ENCODE results near the gene ISLR2.
"Not testable (repeated sequence)": the region's sequence is repeated elsewhere in the genome, so short reads cannot be mapped to it uniquely, and the experiment has no call there.

The ISLR2 gene

DNA sequence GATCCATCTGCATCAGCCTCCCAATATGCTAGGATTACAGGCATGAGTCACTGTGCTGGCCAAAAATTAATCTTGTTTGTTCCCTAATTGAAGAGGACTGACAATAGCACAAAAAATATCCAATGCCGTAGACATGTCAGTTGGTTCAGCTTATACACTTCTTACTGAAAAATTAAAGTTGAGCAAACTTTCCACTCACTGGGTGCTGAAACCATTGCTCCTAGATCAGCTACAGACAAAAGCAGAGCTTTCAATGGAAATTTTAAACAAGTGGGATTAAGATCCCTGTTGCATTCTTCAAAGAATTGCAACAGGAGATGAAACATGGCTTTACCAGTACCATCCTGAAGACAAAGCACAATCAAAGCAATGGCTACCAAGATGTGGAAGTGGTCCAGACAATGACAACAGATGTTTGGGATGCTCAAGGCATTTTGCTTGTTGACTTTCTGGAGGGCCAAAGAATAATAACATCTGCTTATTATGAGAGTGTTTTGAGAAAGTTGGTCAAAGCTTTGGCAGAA is 16.0 kb downstream of the ISLR2 start:
- no peaks in the 10 kb centered on the region for H3K27me3 ChIP-seq (ENCODE audit: control insufficient read depth, insufficient read depth, low read length)
- H3K9ac ChIP-seq (ENCODE audit: low read length), result no peak overlapping the region
- no peak overlapping the region for H3K4me3 ChIP-seq (ENCODE audit: low read length)
- H3K9me3 ChIP-seq (ENCODE audit: control insufficient read depth, low read length), result no peaks in the 10 kb centered on the region
- H3K4me1 ChIP-seq (ENCODE audit: control insufficient read depth, insufficient read depth, low read length), result no peaks in the 10 kb centered on the region
- H3K36me3 ChIP-seq (ENCODE audit: control insufficient read depth, insufficient read depth, low read length), result no peaks in the 10 kb centered on the region

DNA sequence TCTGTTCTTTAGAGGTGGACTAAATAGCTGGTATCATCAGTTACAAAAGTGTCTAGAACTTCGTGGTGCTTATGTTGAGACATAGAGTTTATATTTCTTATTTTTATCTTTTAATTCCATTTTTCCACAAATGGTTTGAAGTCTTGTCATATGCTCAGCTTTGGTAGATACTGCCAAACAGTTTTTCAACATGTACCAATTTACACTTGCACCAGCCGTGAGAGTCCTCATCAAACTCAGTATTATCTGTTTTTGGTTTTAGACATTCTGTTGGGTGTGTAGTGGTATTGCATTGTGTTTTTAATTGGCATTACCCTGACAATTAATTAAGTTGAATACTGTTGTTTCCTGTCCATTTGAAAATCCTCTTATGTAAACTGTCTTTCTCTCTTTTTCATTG is 16.7 kb downstream of the ISLR2 start:
- no peaks in the 10 kb centered on the region for H3K36me3 ChIP-seq (ENCODE audit: control insufficient read depth, insufficient read depth, low read length)
- H3K9ac ChIP-seq (ENCODE audit: low read length), result no peak overlapping the region
- no peaks in the 10 kb centered on the region for H3K4me1 ChIP-seq (ENCODE audit: control insufficient read depth, insufficient read depth, low read length)
- H3K27me3 ChIP-seq (ENCODE audit: control insufficient read depth, insufficient read depth, low read length), result no peaks in the 10 kb centered on the region
- H3K4me3 ChIP-seq (ENCODE audit: low read length), result no peak overlapping the region
- no peaks in the 10 kb centered on the region for H3K9me3 ChIP-seq (ENCODE audit: control insufficient read depth, low read length)

GRCh38 chr15:74155766-74156417 is 25.5 kb downstream of the ISLR2 start:
- no peak overlapping the region for H3K9ac ChIP-seq (ENCODE audit: low read length)
- peaks cover 7% of the 10 kb centered on the region for H3K4me1 ChIP-seq (ENCODE audit: control insufficient read depth, insufficient read depth, low read length)
- no peaks in the 10 kb centered on the region for H3K27me3 ChIP-seq (ENCODE audit: control insufficient read depth, insufficient read depth, low read length)
- no peaks in the 10 kb centered on the region for H3K9me3 ChIP-seq (ENCODE audit: control insufficient read depth, low read length)
- no peak overlapping the region for H3K4me3 ChIP-seq (ENCODE audit: low read length)
- H3K36me3 ChIP-seq (ENCODE audit: control insufficient read depth, insufficient read depth, low read length), result no peaks in the 10 kb centered on the region

DNA sequence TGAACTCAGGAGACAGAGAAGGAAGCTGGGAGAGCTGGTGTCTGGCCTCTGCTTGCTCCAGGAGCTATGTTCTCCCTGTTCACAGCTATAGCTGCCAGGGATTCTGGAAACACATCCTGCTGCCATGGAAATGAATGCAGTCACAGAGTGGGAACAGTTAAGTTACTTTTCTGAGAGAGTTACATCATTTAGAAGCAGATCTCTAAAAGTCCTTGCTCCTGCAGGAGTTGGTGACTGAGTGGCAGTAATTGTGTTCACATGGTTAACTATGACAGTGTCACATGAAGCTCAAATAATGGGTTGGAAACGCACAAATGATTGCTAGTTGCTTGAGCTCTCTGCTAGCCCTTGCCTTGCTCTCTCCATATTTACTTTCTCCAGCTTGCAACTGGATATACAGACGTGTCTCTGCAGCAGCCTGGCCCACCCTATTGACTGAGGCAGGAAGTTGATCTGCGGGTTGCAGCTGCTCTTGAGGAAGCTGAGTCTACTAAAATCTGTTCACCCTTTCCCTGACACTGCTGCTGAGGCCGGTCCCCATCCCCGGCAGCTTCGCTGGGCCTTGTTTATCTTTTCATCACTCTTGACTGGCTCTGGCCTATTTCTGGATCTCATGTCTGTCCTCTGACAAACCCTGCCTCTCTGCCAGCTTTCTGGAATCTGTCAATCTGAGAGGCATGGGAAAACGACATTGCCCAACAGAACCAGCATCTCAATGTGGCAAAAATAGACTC is 26.5 kb downstream of the ISLR2 start:
- Histone ChIP-seq H3K9ac (ENCODE audit: low read length) (no peak overlapping the region), H3K36me3 (ENCODE audit: control insufficient read depth, insufficient read depth, low read length) (no peaks in the 10 kb centered on the region), H3K4me1 (ENCODE audit: control insufficient read depth, insufficient read depth, low read length) (peaks cover 7% of the 10 kb centered on the region), H3K4me3 (ENCODE audit: low read length) (no peak overlapping the region), H3K9me3 (ENCODE audit: control insufficient read depth, low read length) (no peaks in the 10 kb centered on the region), H3K27me3 (ENCODE audit: control insufficient read depth, insufficient read depth, low read length) (no peaks in the 10 kb centered on the region)

DNA sequence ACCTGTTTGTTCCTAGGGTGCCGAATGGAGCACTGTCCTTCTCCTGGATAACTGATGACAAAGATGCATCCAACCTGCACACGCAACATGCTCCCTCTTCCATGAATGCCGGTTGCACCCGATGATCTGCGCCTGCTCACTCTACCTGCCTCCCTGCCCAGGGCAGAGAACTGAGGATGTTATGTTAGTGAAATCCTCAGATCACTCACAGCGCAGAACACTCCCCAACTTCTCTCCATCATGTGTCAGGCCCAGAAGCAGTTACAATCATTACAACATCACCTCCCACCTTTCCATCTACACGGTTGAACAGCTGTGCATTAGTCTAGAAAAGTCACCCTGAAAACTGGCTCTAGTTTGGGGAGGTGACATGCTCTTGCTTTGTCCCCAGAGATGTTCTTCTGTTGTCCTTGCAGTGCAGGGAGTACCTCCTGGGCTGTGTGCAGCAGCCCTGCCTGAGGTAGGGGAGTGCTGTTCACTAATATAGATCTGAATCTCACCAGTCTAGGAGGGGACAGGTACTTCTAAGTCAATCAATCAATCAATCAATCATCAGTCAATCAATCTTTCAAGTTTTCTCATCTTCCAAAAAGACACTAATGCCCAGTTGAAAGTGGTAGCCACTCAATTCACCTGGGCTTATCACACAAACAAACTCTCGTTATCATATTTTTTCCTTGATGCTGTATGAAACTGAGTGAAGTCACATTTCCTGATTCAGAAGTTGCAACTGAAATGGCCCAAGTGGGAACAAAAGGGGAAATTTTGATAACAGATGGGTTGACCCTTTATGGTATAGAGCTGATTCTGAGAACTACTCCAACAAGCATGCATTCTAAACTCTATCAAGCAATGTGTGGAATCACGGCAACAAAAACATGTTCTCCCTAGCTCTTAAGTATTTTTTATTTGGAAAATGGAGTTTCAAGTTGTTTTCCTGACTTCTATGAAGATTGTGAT is 27.8 kb downstream of the ISLR2 start:
- no peak overlapping the region for H3K9ac ChIP-seq (ENCODE audit: low read length)
- H3K36me3 ChIP-seq (ENCODE audit: control insufficient read depth, insufficient read depth, low read length), result no peaks in the 10 kb centered on the region
- H3K27me3 ChIP-seq (ENCODE audit: control insufficient read depth, insufficient read depth, low read length), result no peaks in the 10 kb centered on the region
- no peak overlapping the region for H3K4me3 ChIP-seq (ENCODE audit: low read length)
- no peaks in the 10 kb centered on the region for H3K9me3 ChIP-seq (ENCODE audit: control insufficient read depth, low read length)
- peaks cover 7% of the 10 kb centered on the region for H3K4me1 ChIP-seq (ENCODE audit: control insufficient read depth, insufficient read depth, low read length)

- H3K9ac ChIP-seq (ENCODE audit: low read length), result no peak overlapping the region
- no peaks in the 10 kb centered on the region for H3K27me3 ChIP-seq (ENCODE audit: control insufficient read depth, insufficient read depth, low read length)
- no peaks in the 10 kb centered on the region for H3K36me3 ChIP-seq (ENCODE audit: control insufficient read depth, insufficient read depth, low read length)
- no peaks in the 10 kb centered on the region for H3K9me3 ChIP-seq (ENCODE audit: control insufficient read depth, low read length)
- peaks cover 7% of the 10 kb centered on the region for H3K4me1 ChIP-seq (ENCODE audit: control insufficient read depth, insufficient read depth, low read length)
- no peak overlapping the region for H3K4me3 ChIP-seq (ENCODE audit: low read length)
Observed at GRCh38 chr15:74158855-74159650, 28.7 kb downstream of the ISLR2 start.

GRCh38 chr15:74159773-74160172 is 29.4 kb downstream of the ISLR2 start:
- no peaks in the 10 kb centered on the region for H3K9me3 ChIP-seq (ENCODE audit: control insufficient read depth, low read length)

GRCh38 chr15:74160390-74160789 is 30.0 kb downstream of the ISLR2 start:
- not testable (repeated sequence) for H3K4me1 ChIP-seq (ENCODE audit: control insufficient read depth, insufficient read depth, low read length); H3K27me3 ChIP-seq (ENCODE audit: control insufficient read depth, insufficient read depth, low read length); H3K4me3 ChIP-seq (ENCODE audit: low read length); H3K9ac ChIP-seq (ENCODE audit: low read length); H3K9me3 ChIP-seq (ENCODE audit: control insufficient read depth, low read length); H3K36me3 ChIP-seq (ENCODE audit: control insufficient read depth, insufficient read depth, low read length)

More at GRCh38 chr15:74159773-74160172, 29.4 kb downstream of the ISLR2 start:
- Histone ChIP-seq H3K4me1 (ENCODE audit: control insufficient read depth, insufficient read depth, low read length) (peaks cover 7% of the 10 kb centered on the region), H3K9ac (ENCODE audit: low read length) (no peak overlapping the region), H3K36me3 (ENCODE audit: control insufficient read depth, insufficient read depth, low read length) (no peaks in the 10 kb centered on the region), H3K4me3 (ENCODE audit: low read length) (no peak overlapping the region), H3K27me3 (ENCODE audit: control insufficient read depth, insufficient read depth, low read length) (no peaks in the 10 kb centered on the region)

GRCh38 chr15:74162195-74162536 is 31.8 kb downstream of the ISLR2 start:
- not testable (repeated sequence) for H3K4me1 ChIP-seq (ENCODE audit: control insufficient read depth, insufficient read depth, low read length); H3K4me3 ChIP-seq (ENCODE audit: low read length); H3K27me3 ChIP-seq (ENCODE audit: control insufficient read depth, insufficient read depth, low read length); H3K9me3 ChIP-seq (ENCODE audit: control insufficient read depth, low read length); H3K36me3 ChIP-seq (ENCODE audit: control insufficient read depth, insufficient read depth, low read length); H3K9ac ChIP-seq (ENCODE audit: low read length)

DNA sequence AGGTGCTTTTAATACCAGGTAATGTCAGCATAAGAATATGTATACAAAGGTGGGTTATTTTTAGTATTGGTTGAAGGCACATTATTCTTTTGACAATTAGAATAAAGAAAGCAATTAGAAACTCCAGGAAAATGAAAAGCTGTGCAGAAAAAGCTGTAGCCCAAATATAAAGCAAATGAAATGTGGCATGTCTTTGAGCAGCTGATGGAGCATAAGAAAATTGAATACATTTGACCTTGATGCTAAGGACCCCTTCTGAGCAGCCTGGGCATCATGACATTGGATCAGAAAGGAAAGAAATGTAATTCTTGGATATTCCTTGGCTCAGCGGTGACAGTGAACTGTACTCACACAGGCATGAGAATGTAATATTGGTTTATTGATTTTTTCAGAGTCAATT is 35.1 kb downstream of the ISLR2 start:
- Histone ChIP-seq H3K9ac (ENCODE audit: low read length) (no peak overlapping the region), H3K36me3 (ENCODE audit: control insufficient read depth, insufficient read depth, low read length) (no peaks in the 10 kb centered on the region), H3K4me3 (ENCODE audit: low read length) (no peak overlapping the region), H3K4me1 (ENCODE audit: control insufficient read depth, insufficient read depth, low read length) (no peaks in the 10 kb centered on the region), H3K27me3 (ENCODE audit: control insufficient read depth, insufficient read depth, low read length) (no peaks in the 10 kb centered on the region), H3K9me3 (ENCODE audit: control insufficient read depth, low read length) (no peaks in the 10 kb centered on the region)

DNA sequence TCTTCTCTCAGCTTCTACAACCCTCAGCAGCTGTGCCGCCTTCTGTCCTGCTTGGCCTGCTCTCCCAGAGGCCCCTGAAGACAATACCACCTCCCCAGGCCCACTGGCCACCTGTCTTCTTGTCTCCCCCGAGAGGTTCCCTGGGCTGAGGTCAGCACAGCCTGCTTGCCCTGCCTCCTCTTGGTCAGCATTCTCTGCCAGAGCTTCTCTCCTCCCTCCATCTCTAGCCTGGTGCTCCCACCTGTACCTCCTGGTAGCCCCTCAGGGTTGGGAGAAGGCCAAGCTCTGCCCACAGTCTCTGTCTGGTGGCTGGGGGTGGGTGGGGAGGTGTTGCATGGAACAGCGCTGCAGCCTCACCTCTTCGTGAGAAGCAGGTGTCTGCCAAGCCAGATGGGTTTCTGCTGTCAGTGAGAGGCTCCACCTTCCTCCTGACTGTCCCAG is 37.5 kb downstream of the ISLR2 start:
- Histone ChIP-seq H3K36me3 (ENCODE audit: control insufficient read depth, insufficient read depth, low read length) (no peaks in the 10 kb centered on the region), H3K27me3 (ENCODE audit: control insufficient read depth, insufficient read depth, low read length) (no peaks in the 10 kb centered on the region), H3K4me3 (ENCODE audit: low read length) (no peak overlapping the region), H3K9ac (ENCODE audit: low read length) (no peak overlapping the region), H3K9me3 (ENCODE audit: control insufficient read depth, low read length) (no peaks in the 10 kb centered on the region), H3K4me1 (ENCODE audit: control insufficient read depth, insufficient read depth, low read length) (no peaks in the 10 kb centered on the region)
